Stimulated activated CD8-positive, alpha-beta memory T cell treated with anti-CD3 and anti-CD28 coated beads, Interleukin-15, amount 100 ng/mL, for 48 hours (primary cell): Measurements from ENCODE around the gene GCN1.
"Not testable (repeated sequence)": the region's sequence is repeated elsewhere in the genome, so short reads cannot be mapped to it uniquely, and the experiment has no call there.

Experiments used
- DNase-seq, 2 donors: peaks; one replicate each; pipeline ENCODE4 v3.0.0-alpha.2; 2020; ENCODE audit warnings: low read depth in 2 of 2

Gene GCN1

GRCh38 chr12:120194534-120195395 is at the start of gene GCN1:
Gene GCN1, minus strand, starts transcription at chr12:120194715. Its CDS starts 18 bp downstream, at chr12:120194697.
- DNase-seq: peak; percentile 83

- no peak for DNase-seq
Observed at GRCh38 chr12:120242971-120243699, 48.6 kb upstream of the GCN1 start.

DNA sequence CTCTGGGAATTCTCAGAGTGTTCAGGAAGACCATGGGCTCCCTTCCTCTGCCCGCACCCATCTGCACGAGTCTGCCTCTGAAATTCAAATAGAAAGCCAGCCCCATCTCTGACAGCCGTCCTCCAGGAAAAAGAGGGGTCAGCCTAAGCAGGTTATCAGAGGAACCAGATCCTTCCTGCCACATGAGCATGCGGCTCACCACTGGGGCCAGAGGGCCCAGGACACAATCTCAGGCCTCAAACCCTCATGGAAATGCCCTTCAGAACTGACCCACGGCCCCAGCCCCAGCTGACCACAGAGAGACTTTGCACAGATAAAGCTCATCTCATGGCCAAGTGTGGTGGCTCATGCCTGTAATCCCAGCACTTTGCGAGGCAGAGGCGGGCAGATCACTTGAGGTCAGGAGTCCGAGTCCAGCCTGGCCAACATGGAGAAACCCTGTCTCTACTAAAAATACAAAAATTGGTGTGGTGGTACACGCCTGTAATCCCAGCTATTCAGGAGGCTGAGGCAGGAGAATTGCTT is 47.8 kb upstream of the GCN1 start:
- DNase-seq: no peak

DNA sequence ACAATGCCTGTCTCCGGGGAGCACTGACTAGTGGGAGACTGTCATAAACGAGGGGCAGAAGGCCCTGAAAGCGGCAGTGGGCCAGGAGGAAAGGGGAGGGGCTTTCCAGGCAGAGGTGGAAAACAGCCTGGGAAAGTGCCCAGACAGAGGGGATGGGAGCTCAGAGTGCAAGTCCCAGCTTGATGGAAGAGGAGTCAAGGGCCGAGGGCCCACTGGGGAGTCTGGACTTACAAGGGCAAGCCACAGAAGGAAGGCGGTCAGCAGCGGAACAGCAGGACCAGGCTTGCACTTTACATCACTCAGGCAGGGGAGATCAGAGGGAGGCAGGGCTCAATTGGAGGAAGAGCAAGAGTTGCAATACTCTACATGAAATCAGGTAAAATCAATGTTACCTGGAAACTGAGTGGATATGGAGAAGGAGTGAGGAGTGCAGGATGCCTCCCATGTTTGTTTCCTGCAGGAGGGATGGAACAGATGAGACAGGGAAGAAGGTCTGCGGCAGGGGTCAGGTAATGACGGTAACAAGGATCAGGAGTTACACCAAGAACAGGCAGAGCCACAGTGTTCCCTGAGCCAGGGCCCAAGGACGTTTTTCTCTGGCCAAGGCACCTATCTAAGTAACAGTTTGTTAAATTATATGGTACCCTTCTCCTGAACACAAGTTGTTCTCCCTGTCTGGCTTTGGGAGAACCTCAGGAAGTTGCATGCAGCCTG is 47.2 kb upstream of the GCN1 start:
- no peak for DNase-seq

GRCh38 chr12:120240495-120240833 is 45.9 kb upstream of the GCN1 start:
- DNase-seq: no peak

DNA sequence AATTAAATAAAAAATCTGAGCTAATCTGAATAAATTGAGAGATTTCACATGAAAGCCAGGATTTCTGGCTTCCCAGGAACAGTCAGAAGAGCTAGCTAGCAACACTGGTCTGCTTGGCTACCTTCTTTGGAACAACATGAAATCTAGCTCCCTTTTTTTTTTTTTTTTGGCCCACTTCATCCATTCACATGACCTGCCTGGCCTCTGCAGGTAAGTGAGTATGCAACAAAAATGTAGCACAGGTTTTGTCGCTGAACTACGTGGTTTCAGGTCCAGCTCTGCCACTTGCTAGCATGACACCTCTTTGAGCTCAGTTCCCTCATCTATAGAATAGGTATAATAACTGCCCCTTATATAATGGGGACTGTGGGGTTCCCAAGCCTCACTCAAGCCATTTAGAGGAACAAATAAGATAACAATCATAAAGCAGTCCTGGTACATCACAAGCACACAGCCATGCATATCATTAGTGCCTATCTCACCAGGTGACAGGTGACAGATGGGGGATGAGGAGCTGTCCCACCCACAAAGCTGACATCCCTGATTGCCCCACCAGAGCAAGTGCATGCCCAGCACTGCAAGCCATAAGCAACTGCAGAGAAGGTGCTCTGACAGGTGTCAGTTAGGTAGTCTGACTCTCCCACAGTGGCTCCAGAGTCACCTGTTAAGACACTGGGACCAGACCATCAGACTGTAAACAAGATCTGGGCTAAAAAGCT is 45.4 kb upstream of the GCN1 start:
- DNase-seq: no peak

- no peak for DNase-seq
Observed at GRCh38 chr12:120238839-120239445, 44.4 kb upstream of the GCN1 start.

DNA sequence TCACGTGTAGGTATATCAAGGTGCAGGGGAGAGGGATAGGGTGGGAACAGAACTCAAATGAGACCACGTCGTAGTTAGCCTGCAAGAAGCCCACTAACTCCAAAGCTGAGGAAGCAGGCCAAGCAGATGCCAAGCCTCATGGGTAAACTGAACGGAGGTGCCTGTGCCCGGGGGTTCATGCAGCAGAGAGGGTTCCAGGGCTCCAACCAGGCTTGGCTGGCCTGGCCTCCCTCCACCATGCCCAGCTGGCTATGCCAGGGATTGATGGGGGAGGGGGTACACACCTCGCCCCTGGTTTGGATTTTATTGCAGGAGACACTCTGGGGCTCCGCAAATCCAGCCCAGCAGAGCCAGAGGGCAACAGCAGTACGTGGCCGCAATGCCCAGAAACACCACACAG is 43.7 kb upstream of the GCN1 start:
- DNase-seq: no peak

GRCh38 chr12:120237360-120238171 is 43.1 kb upstream of the GCN1 start:
- no peak for DNase-seq

DNA sequence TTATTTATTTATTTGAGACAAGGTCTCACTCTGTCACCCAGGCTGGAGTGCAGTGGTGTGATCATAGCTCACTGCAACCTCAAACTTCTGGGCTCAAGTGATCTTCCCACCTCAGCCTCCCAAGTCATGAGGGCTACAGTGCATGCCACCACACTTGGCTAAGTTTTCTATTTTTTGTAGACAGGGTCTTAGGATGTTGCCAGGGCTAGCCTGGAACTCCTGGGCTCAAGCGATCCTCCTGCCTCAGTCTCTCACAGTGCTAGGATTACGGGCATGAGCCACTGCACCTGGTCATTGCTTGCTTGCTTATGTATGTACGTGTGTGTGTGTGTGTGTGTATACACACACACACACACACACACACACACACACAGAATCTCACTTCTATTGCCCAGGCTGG is 42.3 kb upstream of the GCN1 start:
- DNase-seq: not testable (repeated sequence)

- no peak for DNase-seq
Observed at GRCh38 chr12:120235369-120236323, 41.1 kb upstream of the GCN1 start.

DNA sequence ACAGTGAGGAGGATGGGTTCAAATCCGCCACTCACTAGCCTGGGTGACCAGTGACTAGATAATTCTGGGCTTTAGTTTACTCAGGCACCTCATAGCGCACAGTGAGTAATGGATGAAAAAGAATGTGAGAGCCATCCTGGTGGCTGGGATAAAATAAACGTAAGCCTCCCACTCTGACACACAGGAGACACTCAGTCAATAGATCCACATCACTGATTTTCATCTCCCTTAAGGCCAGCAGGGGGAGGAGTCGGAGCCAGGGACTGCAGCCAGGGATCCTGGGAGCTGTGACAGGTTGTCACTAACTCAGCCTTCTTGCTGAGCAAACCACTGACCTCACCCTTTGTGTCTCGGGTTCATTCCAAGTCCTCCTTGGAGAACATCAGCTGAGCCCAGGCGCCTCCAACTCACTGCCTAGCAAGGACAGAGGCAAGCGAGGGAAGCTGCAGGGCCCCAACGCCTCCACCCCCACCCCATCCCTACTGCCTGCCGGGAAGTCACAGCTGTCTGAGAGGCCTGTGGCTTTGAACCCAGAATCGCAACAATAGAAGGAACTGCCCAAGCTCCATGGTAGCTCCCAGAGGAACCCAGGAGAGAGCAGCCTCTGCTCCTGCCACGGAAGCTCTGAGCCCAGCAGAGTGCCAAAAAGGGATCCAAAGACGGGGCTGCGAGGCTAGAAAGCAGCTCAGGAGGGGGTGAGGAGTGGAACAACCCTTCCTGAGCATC is 40.3 kb upstream of the GCN1 start:
- DNase-seq: no peak

GRCh38 chr12:120231316-120232011 is 36.9 kb upstream of the GCN1 start:
- peak; percentile 75 to 81 for DNase-seq

DNA sequence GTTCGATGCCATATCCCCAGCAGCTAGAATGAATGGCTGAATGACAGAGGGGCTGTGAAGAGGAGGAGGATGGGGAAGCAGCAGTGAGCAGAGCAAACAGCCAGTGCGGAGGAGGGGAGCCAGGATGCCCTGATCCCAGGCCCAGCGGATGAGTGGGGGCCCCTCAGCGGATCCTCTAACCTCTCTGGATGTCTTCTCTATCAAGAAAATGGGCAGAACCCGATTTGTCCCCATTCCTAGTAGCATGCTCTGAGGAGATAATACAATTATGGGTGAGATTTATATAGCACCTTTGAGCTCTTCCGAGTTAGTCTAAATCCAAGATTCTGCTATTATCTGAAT is 36.4 kb upstream of the GCN1 start:
- DNase-seq: no peak

DNA sequence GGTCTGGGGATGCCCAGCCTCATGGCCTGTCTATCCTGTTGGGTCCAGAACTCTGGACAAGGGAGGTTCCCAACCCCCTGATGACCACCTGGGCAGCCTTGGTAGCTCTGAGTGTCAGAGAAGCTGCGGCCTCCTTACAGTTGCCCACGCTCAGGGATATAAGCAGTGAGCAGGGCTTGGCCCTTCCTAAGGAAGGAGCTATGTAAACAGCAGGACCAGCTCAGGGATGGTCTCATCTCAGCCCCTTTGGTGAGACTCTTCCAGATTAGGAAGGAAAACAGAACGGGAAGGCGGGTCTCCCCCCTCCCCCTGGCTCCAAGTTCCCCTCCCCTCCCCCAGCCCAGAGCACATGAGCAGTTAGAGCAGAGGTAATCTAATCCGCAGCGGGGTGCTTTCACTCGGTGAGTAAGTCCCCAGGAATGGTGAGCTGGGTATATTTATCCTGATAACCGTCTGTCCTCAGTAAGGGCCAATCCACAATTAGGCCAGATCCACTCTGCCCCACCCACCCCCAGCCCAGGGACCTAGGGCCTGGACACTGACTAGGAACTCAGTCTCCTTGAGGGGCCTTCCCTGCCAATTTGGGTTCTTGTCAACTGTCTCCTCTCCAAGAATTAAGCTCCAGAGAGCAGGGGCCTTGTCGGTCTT is 35.9 kb upstream of the GCN1 start:
- no peak for DNase-seq

DNA sequence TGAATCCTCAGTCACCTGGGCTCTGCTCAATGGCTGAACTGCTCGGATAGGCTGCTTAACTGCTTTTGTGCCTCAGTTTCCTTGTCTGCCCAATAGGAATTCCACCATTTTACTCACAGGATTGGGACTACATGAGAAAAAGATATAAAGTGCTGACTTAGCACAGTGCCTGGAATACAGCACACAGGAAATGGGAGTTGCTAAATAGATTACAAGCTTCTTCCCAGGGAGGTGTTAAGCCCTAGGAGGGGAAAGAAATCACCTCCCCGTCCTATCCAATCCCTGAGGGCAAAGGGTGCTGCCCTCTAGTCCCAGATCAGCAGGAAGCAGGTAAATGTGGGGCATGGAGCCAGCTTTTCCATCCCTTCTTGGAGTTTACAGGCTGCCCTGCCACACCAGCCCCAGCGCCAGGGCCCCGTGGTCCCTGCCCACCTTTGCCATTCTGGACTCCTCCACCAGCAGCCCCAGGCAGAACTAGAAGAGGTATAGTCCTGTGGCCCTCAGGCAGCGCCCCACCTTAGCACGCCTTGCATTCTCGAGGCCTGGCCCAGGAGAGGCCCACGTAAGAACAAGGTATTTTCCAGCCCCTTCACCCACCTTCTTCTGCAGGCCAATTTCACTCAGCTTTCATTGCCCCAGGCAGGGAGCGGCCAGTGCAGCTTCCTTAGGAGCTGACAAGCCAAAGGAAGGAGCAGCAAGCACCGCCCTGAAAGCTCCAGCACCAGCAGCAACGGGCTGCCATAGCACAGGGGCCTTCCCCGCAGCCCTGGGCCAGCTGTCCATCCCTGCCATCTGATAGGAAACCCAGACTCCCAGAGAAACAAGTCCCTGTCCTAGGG is 35.2 kb upstream of the GCN1 start:
- DNase-seq: no peak

DNA sequence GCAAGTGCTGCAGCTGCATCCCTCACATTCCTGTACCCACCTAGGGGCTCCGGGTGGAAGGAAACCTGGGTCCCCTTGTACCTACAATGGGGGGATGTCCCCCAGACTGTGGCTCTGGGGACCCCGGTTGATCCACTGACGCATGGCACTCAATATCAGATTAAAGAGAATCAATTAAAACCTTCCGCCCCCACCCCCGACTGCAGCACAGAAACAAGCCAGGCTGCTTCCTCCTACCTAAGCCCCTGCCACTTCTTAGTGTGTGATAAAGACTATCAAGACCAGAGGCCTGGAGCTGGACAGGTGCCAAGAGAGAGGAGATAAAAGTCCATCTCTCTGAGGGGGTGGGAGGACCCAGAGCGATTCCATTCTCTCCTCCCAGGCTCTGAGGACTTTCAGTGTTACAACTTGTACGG is 34.6 kb upstream of the GCN1 start:
- DNase-seq: no peak
